MM.1S (cell line): Measurements from ENCODE around the gene EFNA2.

ENCODE experiments used
- EZH2 ChIP-seq: fragments of 300-600 bp; sonication (generic); optimal IDR thresholded peaks from 2 replicates; pipeline ENCODE3; 2017; ENCODE audit warnings: low read depth, mild to moderate bottlenecking, antibody characterized with exemption, low read length, mixed read lengths
- EZH2phosphoT487 ChIP-seq: fragments of 300-600 bp; sonication (generic); IDR thresholded peaks from 2 replicates; pipeline ENCODE4 v1.6.1; 2018; ENCODE audit warnings: antibody characterized with exemption, low read length
- TF ChIP-seq, protein P1 (sequence below): fragments of 300-600 bp; sonication (generic); IDR thresholded peaks from 2 replicates; pipeline ENCODE4 v1.5.1; 2016; ENCODE audit warnings: antibody characterized with exemption, low read length, mixed read lengths

GRCh38 chr19:1267477-1268225 is 18.0 kb upstream of the EFNA2 start:
- TF ChIP-seq, protein P1, sequence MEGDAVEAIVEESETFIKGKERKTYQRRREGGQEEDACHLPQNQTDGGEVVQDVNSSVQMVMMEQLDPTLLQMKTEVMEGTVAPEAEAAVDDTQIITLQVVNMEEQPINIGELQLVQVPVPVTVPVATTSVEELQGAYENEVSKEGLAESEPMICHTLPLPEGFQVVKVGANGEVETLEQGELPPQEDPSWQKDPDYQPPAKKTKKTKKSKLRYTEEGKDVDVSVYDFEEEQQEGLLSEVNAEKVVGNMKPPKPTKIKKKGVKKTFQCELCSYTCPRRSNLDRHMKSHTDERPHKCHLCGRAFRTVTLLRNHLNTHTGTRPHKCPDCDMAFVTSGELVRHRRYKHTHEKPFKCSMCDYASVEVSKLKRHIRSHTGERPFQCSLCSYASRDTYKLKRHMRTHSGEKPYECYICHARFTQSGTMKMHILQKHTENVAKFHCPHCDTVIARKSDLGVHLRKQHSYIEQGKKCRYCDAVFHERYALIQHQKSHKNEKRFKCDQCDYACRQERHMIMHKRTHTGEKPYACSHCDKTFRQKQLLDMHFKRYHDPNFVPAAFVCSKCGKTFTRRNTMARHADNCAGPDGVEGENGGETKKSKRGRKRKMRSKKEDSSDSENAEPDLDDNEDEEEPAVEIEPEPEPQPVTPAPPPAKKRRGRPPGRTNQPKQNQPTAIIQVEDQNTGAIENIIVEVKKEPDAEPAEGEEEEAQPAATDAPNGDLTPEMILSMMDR = no peak
- TF ChIP-seq EZH2 (no peak), EZH2phosphoT487 (no peak)
